T-helper 1 cell (primary cell): ENCODE results near the gene NR1H3.

ENCODE experiments used
- DNase-seq, 5 donors: peaks; one replicate each; pipeline ENCODE4 v3.0.0-alpha.2; 2012 to 2020

The NR1H3 gene

GRCh38 chr11:47270331-47271271, 12.8 kb downstream of the NR1H3 start:
- DNase-seq: peak in 2 of 5 donors; percentile 32 to 67

- no peak for DNase-seq
Observed at GRCh38 chr11:47271328-47271727, 13.5 kb downstream of the NR1H3 start.

GRCh38 chr11:47271961-47272661, 14.3 kb downstream of the NR1H3 start:
- no peak for DNase-seq

- no peak for DNase-seq
Observed at GRCh38 chr11:47272706-47273105, 14.9 kb downstream of the NR1H3 start.

- no peak for DNase-seq
Observed at GRCh38 chr11:47274495-47275235, 16.9 kb downstream of the NR1H3 start.

- no peak for DNase-seq
Observed at GRCh38 chr11:47276923-47277322, 19.1 kb downstream of the NR1H3 start.

- DNase-seq: no peak
Observed at GRCh38 chr11:47278058-47278457, 20.3 kb downstream of the NR1H3 start.

GRCh38 chr11:47278769-47279168, 21.0 kb downstream of the NR1H3 start:
- DNase-seq: no peak

GRCh38 chr11:47280099-47280498, 22.3 kb downstream of the NR1H3 start:
- DNase-seq: no peak

GRCh38 chr11:47280860-47281259, 23.1 kb downstream of the NR1H3 start:
- DNase-seq: no peak

- DNase-seq: no peak
Observed at GRCh38 chr11:47282462-47282861, 24.7 kb downstream of the NR1H3 start.

GRCh38 chr11:47284151-47284550, 26.4 kb downstream of the NR1H3 start:
- DNase-seq: no peak

GRCh38 chr11:47285969-47286770, 28.4 kb downstream of the NR1H3 start:
- DNase-seq: no peak

- DNase-seq: no peak
Observed at GRCh38 chr11:47288066-47288465, 30.3 kb downstream of the NR1H3 start.

- DNase-seq: no peak
Observed at GRCh38 chr11:47289856-47290255, 32.1 kb downstream of the NR1H3 start.

- DNase-seq: no peak
Observed at GRCh38 chr11:47295385-47295784, 37.6 kb downstream of the NR1H3 start.

GRCh38 chr11:47296045-47296444, 38.2 kb downstream of the NR1H3 start:
- DNase-seq: no peak

- DNase-seq: no peak
Observed at GRCh38 chr11:47299078-47299477, 41.3 kb downstream of the NR1H3 start.

GRCh38 chr11:47302853-47303252, 45.1 kb downstream of the NR1H3 start:
- no peak for DNase-seq

GRCh38 chr11:47305734-47306483, 48.1 kb downstream of the NR1H3 start:
- DNase-seq: no peak

GRCh38 chr11:47306484-47306844, 48.7 kb downstream of the NR1H3 start:
- DNase-seq: no peak
